ENCODE results near the gene CACNG5.
A peak's percentile ranks its signal among the peaks of the same experiment; 100 is the strongest.

CACNG5 gene

DNA sequence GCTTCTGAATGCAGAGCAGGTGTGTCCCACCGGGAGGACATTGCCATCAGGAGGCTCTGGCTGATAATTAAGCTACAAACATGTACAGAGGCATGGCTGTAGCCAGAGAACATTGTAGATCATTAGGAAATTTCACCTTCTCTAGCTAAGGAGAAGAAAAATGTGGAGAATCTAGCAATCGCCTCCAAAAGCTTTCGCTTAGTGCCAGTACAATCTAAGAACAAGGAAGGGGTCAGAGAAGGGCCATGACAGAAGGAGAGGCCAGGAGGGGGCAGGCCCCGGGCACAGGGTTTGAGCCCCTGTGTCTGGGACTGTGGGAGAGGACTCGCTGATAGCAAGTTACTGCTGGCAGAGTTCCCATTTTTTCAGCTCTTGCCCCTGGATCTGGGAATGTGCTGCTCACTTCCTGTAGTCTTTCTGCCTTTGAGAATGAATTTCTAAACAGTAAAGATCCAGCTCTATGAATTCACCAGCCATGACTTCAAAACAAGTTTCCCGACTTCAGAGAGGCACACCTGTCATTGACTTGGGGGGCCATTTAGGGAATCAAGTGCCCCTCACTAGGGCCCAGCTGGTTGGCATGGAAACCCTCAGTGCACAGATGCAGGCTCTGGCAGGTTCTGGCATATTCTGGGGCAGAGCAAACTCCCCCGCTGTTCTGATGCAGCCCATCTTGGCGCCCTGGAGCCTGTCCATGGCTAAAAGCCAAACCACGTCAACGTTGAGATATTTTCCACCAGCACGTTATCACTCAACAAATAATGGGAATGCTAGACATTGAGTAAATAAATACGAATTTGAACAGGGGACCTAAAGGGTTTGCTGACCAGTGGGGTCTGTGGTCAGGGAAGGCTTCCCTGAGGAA, 70.1 kb downstream of the CACNG5 start:
- Histone ChIP-seq H3K4me3 (replicated peaks; ENCODE audit: insufficient read depth, low read length) (no peak overlapping the region), H3K27ac (replicated peaks) (no peak overlapping the region), H3K27me3 (ENCODE audit: insufficient read depth, poor library complexity, severe bottlenecking) (no peaks in the 10 kb centered on the region)
- DNase-seq (ENCODE audit: low read depth in 1 of 2, low spot score in 1 of 2), result no peak
- TF ChIP-seq, protein P1, sequence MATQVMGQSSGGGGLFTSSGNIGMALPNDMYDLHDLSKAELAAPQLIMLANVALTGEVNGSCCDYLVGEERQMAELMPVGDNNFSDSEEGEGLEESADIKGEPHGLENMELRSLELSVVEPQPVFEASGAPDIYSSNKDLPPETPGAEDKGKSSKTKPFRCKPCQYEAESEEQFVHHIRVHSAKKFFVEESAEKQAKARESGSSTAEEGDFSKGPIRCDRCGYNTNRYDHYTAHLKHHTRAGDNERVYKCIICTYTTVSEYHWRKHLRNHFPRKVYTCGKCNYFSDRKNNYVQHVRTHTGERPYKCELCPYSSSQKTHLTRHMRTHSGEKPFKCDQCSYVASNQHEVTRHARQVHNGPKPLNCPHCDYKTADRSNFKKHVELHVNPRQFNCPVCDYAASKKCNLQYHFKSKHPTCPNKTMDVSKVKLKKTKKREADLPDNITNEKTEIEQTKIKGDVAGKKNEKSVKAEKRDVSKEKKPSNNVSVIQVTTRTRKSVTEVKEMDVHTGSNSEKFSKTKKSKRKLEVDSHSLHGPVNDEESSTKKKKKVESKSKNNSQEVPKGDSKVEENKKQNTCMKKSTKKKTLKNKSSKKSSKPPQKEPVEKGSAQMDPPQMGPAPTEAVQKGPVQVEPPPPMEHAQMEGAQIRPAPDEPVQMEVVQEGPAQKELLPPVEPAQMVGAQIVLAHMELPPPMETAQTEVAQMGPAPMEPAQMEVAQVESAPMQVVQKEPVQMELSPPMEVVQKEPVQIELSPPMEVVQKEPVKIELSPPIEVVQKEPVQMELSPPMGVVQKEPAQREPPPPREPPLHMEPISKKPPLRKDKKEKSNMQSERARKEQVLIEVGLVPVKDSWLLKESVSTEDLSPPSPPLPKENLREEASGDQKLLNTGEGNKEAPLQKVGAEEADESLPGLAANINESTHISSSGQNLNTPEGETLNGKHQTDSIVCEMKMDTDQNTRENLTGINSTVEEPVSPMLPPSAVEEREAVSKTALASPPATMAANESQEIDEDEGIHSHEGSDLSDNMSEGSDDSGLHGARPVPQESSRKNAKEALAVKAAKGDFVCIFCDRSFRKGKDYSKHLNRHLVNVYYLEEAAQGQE (IDR thresholded peaks at IDR 0.05; ENCODE audit: insufficient replicate concordance, low read depth), result no peak
- TF ChIP-seq, protein P2, sequence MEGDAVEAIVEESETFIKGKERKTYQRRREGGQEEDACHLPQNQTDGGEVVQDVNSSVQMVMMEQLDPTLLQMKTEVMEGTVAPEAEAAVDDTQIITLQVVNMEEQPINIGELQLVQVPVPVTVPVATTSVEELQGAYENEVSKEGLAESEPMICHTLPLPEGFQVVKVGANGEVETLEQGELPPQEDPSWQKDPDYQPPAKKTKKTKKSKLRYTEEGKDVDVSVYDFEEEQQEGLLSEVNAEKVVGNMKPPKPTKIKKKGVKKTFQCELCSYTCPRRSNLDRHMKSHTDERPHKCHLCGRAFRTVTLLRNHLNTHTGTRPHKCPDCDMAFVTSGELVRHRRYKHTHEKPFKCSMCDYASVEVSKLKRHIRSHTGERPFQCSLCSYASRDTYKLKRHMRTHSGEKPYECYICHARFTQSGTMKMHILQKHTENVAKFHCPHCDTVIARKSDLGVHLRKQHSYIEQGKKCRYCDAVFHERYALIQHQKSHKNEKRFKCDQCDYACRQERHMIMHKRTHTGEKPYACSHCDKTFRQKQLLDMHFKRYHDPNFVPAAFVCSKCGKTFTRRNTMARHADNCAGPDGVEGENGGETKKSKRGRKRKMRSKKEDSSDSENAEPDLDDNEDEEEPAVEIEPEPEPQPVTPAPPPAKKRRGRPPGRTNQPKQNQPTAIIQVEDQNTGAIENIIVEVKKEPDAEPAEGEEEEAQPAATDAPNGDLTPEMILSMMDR (IDR thresholded peaks at IDR 0.05; ENCODE audit: insufficient read depth, low read length), result no peak
- no peak for TF ChIP-seq POLR2AphosphoS5 (IDR thresholded peaks at IDR 0.05; ENCODE audit: low read depth)
- no peak for TF ChIP-seq GABPA (IDR thresholded peaks at IDR 0.05; ENCODE audit: low read depth)

DNA sequence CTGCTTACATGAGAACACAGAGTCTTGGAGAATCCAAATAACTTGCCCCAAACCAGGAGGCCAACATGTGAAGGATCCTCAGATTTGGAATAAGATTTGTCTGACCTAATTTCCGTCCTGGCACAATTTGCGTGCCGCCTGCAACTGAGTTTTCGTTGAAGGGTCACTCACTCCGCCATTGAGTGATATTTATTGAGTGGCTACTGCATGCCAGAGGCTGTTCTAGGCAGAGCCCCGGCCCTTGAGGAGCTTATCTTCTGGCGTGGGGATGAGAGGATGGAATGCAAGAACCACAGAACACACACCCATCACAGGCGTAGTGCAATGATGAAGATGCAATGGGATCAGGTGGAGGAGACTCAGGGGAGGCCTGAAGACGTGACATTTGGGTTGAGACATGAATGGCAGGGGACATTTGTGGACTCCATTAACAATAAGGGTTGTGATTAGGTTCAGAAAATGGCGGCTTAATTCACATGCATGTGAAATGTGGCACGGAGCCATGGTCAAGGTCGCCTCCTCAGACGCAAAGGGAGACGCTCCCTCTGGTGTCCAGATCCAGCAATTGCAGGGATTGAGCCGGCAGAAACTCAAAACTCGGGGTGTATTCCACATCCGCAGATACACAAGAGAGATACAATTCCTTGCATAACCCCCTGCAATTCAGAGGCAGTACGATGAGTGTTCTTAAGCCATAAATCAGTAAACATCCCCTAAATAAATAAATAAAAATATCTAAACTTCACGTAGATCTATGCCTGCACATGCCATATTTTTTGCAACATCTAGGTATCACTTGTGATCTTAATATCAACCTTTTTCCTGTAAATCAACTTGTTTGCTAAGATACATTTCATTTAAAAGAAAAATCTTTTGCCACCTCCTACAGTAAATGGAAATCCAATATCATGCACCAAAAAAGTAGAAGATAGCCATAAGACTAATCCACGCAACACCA, 71.7 kb downstream of the CACNG5 start:
- Histone ChIP-seq H3K27me3 (ENCODE audit: insufficient read depth, poor library complexity, severe bottlenecking) (no peaks in the 10 kb centered on the region), H3K27ac (replicated peaks) (no peak overlapping the region), H3K4me3 (replicated peaks; ENCODE audit: insufficient read depth, low read length) (no peak overlapping the region)
- TF ChIP-seq, protein P2 (IDR thresholded peaks at IDR 0.05; ENCODE audit: insufficient read depth, low read length), result peak; percentile 85
- no peak for TF ChIP-seq GABPA (IDR thresholded peaks at IDR 0.05; ENCODE audit: low read depth)
- DNase-seq (ENCODE audit: low read depth in 1 of 2, low spot score in 1 of 2), result peak; percentile 12 to 78

DNA sequence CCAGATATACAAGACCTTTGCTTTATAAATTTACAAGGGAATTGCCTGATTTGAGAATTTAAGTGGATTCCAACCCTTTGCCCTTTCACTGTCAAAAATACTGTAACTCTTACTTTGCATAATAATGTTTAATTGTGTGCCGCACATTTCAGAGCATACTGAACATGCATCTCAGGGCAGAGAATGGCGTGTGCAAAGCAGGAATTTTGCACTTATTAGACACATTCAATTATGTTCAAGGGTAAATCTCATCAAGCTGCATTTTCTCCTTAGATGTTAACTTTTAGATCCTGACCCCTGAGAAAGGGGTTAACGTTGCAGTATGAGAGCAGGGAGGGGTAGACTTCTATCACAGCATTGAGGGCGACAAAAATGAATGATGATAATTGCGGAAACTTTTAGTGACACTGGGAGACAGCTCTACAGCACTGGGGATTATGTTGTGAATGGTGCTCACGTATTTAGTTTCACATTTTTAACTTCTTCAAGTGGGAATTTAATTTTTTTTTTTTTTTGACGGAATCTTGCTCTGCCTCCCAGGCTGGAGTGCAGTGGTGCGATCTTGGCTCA, 75.0 kb downstream of the CACNG5 start:
- H3K27me3 ChIP-seq (ENCODE audit: insufficient read depth, poor library complexity, severe bottlenecking), result no peaks in the 10 kb centered on the region
- DNase-seq (ENCODE audit: low read depth in 1 of 2, low spot score in 1 of 2), result no peak
- TF ChIP-seq POLR2AphosphoS5 (IDR thresholded peaks at IDR 0.05; ENCODE audit: low read depth), result no peak
- TF ChIP-seq, protein P1 (IDR thresholded peaks at IDR 0.05; ENCODE audit: insufficient replicate concordance, low read depth), result no peak
- no peak for TF ChIP-seq SPI1 (IDR thresholded peaks at IDR 0.05; ENCODE audit: borderline replicate concordance, low read depth)
- no peak for TF ChIP-seq GABPA (IDR thresholded peaks at IDR 0.05; ENCODE audit: low read depth)
- TF ChIP-seq, protein P2 (IDR thresholded peaks at IDR 0.05; ENCODE audit: insufficient read depth, low read length), result no peak
- no peak overlapping the region for H3K27ac ChIP-seq (replicated peaks)
- H3K4me3 ChIP-seq (replicated peaks; ENCODE audit: insufficient read depth, low read length), result no peak overlapping the region
